Kidney (tissue), 14 donors: ENCODE measurements around the gene EXOSC2. TPM values are rescaled to one million over a fixed set of nuclear protein-coding genes. Genes with fewer than 3 reads are reported as not detected.
A peak's percentile ranks its signal among the peaks of the same experiment; 100 is the strongest.

ENCODE experiments used
- DNase-seq, 5 donors: peaks; one replicate each; pipeline ENCODE4 v3.0.0-alpha.2; 2013 to 2020
- FAIRE-seq: peaks from 2 replicates; lab custom pipeline; 2012; peaks lifted over from hg19 to GRCh38; lab: Jason Lieb, UNC
- H3K27ac ChIP-seq, 2 donors: one replicate each; pipeline ENCODE4 v1.7.0; 2013; ENCODE audit warnings: low read depth in 2 of 2, low read length in 2 of 2, inconsistent platforms in 1 of 2
- H3K27me3 ChIP-seq: one replicate; pipeline ENCODE4 v1.7.1; 2013; ENCODE audit warnings: low read length, inconsistent platforms; ENCODE audit not compliant: control insufficient read depth, insufficient read depth
- H3K36me3 ChIP-seq, 3 donors: one replicate each; pipeline versions ENCODE4 v1.7.0 to v1.7.1; 2013; ENCODE audit warnings: low read length in 3 of 3, control low read depth in 1 of 3, inconsistent platforms in 1 of 3; ENCODE audit not compliant: insufficient read depth in 3 of 3, control insufficient read depth in 2 of 3
- H3K4me1 ChIP-seq, 3 donors: one replicate each; pipeline versions ENCODE4 v1.7.0 to v1.7.1; 2013; ENCODE audit warnings: low read length in 3 of 3, inconsistent platforms in 1 of 3, low read depth in 1 of 3; ENCODE audit not compliant: control insufficient read depth in 2 of 3, insufficient read depth in 2 of 3
- H3K4me3 ChIP-seq, 3 donors: one replicate each; pipeline versions ENCODE4 v1.7.0 to v1.8.1; 2013; ENCODE audit warnings: low read length in 3 of 3, control low read depth in 1 of 3, inconsistent platforms in 1 of 3
- H3K9ac ChIP-seq, 3 donors: one replicate each; pipeline versions ENCODE4 v1.7.0 to v1.7.1; 2013; ENCODE audit warnings: low read length in 3 of 3, control low read depth in 1 of 3, inconsistent platforms in 1 of 3
- H3K9me3 ChIP-seq, 3 donors: one replicate each; pipeline versions ENCODE4 v1.7.0 to v1.7.1; 2013; ENCODE audit warnings: low read length in 3 of 3, control low read depth in 1 of 3, inconsistent platforms in 1 of 3; ENCODE audit not compliant: control insufficient read depth in 2 of 3, insufficient read depth in 1 of 3
- intact Hi-C: fragments of 100-400 bp; cut with DNase I; formaldehyde crosslinking; loops from one replicate; pipeline ENCODE4 v1.11.1; 2022
- polyA plus RNA-seq: library from polyadenylated mRNA; stranded (reverse); fragments of 350-450 nt; fragmentation: Illumina TruSeq; extraction: RNeasy Lipid Tissue Mini Kit (QIAGEN cat#74804); gene quantifications from one replicate; pipeline ENCODE4 v1.2.3, GENCODE V29; 2014; ENCODE audit warnings: low read depth, low replicate concordance; ENCODE audit not compliant: insufficient read depth
- total RNA-seq: library from RNA; stranded (reverse); fragmentation: NEBNext Ultra II Directional; extraction: Animal tissue kit (Norgen Biotek cat#: 25700); gene quantifications from one replicate; pipeline ENCODE4 v1.2.1, GENCODE V29; 2021
- TF ChIP-seq, protein P1 (sequence below): IDR thresholded peaks from 3 replicates; pipeline ENCODE4 v1.5.1; 2012; ENCODE audit warnings: mild to moderate bottlenecking, moderate library complexity, borderline replicate concordance; ENCODE audit not compliant: insufficient read depth; ENCODE audit errors: extremely low read depth
- donor health status: control.
- donor health status: control.
- donor health status: control.
- donor health status: control.
- donor health status: control.
- donor health status: DM: yes; HTN: yes; CAD: no.
- donor health status: Normal renal cell carcinoma (clear cell type).

EXOSC2 gene
- total and polyA plus RNA-seq, 2 donors from 2014 or later, result 13.0 to 26.4 TPM

DNA sequence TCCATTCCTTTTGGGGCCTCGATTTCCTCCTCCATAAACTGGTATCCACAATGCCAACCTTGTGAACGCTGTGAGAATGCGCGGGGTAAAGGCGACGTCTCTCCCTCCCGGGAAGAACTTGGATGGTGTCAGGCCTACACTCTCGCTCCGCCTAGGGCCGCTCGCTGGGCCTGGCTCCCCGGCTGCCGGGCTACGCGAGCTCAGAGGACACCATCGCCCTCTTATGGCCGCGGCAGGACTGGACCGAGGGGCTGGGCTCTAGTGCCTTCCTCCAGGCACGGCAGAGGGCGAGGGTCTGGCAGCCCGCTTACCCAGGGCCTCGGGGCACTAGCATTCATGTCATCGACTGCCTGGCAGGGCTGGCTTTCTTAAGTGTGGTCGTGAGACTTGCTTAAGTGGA lies 1.3 kb upstream of the EXOSC2 start:
- FAIRE-seq, result no peak

DNA sequence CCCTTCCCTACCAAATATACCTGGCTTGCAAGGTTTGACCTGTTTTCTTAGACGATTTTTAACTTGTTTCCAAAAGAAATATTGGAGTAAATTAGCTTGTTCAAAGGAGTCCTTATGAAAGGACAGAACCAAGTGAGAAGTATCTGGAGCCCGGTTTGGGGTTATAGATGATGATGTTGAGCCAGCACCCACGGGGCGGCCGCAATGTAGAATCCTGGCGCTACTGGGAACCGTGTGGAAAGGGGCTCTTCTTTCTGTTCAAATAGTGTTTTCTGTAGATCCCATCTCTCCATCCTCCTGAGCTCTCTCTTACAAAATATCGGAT lies 517 bp upstream of the EXOSC2 start:
- peak overlapping the region in 1 of 2 donors; percentile 43 for H3K27ac ChIP-seq
- peak overlapping the region; percentile 37 to 83 (median 61) for H3K9ac ChIP-seq
- H3K9me3 ChIP-seq, result no peaks in the 10 kb centered on the region
- TF ChIP-seq, protein P1, sequence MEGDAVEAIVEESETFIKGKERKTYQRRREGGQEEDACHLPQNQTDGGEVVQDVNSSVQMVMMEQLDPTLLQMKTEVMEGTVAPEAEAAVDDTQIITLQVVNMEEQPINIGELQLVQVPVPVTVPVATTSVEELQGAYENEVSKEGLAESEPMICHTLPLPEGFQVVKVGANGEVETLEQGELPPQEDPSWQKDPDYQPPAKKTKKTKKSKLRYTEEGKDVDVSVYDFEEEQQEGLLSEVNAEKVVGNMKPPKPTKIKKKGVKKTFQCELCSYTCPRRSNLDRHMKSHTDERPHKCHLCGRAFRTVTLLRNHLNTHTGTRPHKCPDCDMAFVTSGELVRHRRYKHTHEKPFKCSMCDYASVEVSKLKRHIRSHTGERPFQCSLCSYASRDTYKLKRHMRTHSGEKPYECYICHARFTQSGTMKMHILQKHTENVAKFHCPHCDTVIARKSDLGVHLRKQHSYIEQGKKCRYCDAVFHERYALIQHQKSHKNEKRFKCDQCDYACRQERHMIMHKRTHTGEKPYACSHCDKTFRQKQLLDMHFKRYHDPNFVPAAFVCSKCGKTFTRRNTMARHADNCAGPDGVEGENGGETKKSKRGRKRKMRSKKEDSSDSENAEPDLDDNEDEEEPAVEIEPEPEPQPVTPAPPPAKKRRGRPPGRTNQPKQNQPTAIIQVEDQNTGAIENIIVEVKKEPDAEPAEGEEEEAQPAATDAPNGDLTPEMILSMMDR, result no peak
- peaks cover 1 to 11% (median 6%) of the 10 kb centered on the region in 3 donors for H3K36me3 ChIP-seq
- no peak for FAIRE-seq
- no peaks in the 10 kb centered on the region for H3K27me3 ChIP-seq
- intact Hi-C loops, result no loop called here
- peak in 1 of 5 donors; percentile 12 for DNase-seq
- peaks cover 0 to 10% (median 4%) of the 10 kb centered on the region in 3 donors for H3K4me1 ChIP-seq
- peak overlapping the region; percentile 90 to 91 (median 91) for H3K4me3 ChIP-seq

More for the DNA sequence above, 1.3 kb upstream of the EXOSC2 start:
- Histone ChIP-seq H3K4me1 (peaks cover 0 to 10% (median 4%) of the 10 kb centered on the region in 3 donors), H3K4me3 (no peak overlapping the region), H3K27me3 (no peaks in the 10 kb centered on the region), H3K27ac (no peak overlapping the region), H3K9ac (no peak overlapping the region), H3K36me3 (peaks cover 0 to 9% (median 3%) of the 10 kb centered on the region in 3 donors), H3K9me3 (no peaks in the 10 kb centered on the region)
- intact Hi-C loops, result no loop called here
- TF ChIP-seq, protein P1, result no peak
- peak; percentile 79 to 87 (median 81) for DNase-seq

DNA sequence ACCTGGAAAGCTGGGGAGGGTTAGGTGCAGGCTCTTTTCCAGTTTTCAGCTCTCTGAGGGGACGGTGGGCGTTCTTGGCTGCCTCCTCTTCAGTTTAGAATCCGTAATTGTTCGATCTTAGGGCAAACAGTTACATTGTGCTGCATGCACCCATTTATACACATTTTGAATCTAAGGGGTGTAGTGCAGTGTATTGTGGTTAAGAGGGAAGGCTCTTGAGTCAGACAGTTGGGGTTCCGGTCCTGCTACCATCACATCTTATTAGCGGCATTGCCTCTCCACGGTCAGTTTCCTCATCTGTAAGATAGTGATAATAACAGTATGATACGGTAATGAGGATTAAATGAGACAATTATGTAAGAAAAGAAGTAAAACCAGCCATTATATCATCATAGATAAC lies 625 bp downstream of the EXOSC2 start:
- H3K36me3 ChIP-seq, result peaks cover 6 to 19% (median 8%) of the 10 kb centered on the region in 3 donors
- intact Hi-C loops, result no loop called here

More for the DNA sequence above, 625 bp downstream of the EXOSC2 start:
- Histone ChIP-seq H3K27me3 (no peaks in the 10 kb centered on the region), H3K4me1 (peaks cover 0 to 10% (median 4%) of the 10 kb centered on the region in 3 donors), H3K9ac (peak overlapping the region; percentile 50 to 95 (median 83)), H3K9me3 (no peaks in the 10 kb centered on the region), H3K4me3 (peak overlapping the region; percentile 79 to 98 (median 91)), H3K27ac (no peak overlapping the region)
- TF ChIP-seq, protein P1, result no peak
- no peak for DNase-seq
- no peak for FAIRE-seq
